HEK293 (cell line): ENCODE data around the gene GSK3B.

Source experiments
- CTCF ChIP-seq: fragments of 450-650 bp; formaldehyde crosslinking; IDR thresholded peaks from 2 replicates; pipeline ENCODE4 v1.5.1; 2016; ENCODE audit warnings: missing biosample characterization, missing genetic modification characterization
- TCF7L2 ChIP-seq: IDR thresholded peaks from 2 replicates; pipeline ENCODE4 v1.6.1; 2011; ENCODE audit warnings: low read depth, mild to moderate bottlenecking, inconsistent platforms, low read length, moderate library complexity, borderline replicate concordance
- ZBTB17 ChIP-seq: fragments of 450-650 bp; formaldehyde crosslinking; IDR thresholded peaks from 2 replicates; pipeline ENCODE4 v1.5.1; 2016; ENCODE audit warnings: missing biosample characterization, missing genetic modification characterization
- ZEB2 ChIP-seq: fragments of 450-650 bp; formaldehyde crosslinking; IDR thresholded peaks from 2 replicates; pipeline ENCODE4 v1.5.1; 2016; ENCODE audit warnings: missing biosample characterization, missing genetic modification characterization
- ZNF16 ChIP-seq: fragments of 450-650 bp; formaldehyde crosslinking; IDR thresholded peaks from 2 replicates; pipeline ENCODE4 v1.5.1; 2016; ENCODE audit warnings: low read depth, missing biosample characterization, missing genetic modification characterization
- ZNF302 ChIP-seq: fragments of 450-650 bp; formaldehyde crosslinking; IDR thresholded peaks from 2 replicates; pipeline ENCODE4 v1.5.1; 2016; ENCODE audit warnings: missing biosample characterization, missing genetic modification characterization, low read depth
- ZNF521 ChIP-seq: fragments of 450-650 bp; formaldehyde crosslinking; IDR thresholded peaks from 2 replicates; pipeline ENCODE4 v1.5.1; 2017; ENCODE audit warnings: missing biosample characterization, mild to moderate bottlenecking, missing genetic modification characterization
- ZNF585B ChIP-seq: fragments of 450-650 bp; formaldehyde crosslinking; IDR thresholded peaks from 2 replicates; pipeline ENCODE4 v1.5.1; 2016; ENCODE audit warnings: missing biosample characterization, missing genetic modification characterization
- ZNF785 ChIP-seq: fragments of 450-650 bp; formaldehyde crosslinking; IDR thresholded peaks from 2 replicates; pipeline ENCODE4 v1.5.1; 2016; ENCODE audit warnings: missing biosample characterization, missing genetic modification characterization
- TF ChIP-seq, protein P1 (sequence below): fragments of 450-650 bp; formaldehyde crosslinking; IDR thresholded peaks from 2 replicates; pipeline ENCODE4 v1.5.1; 2017; ENCODE audit warnings: missing biosample characterization, mild to moderate bottlenecking, missing genetic modification characterization, moderate library complexity
- TF ChIP-seq, protein P2 (sequence below): fragments of 450-650 bp; formaldehyde crosslinking; IDR thresholded peaks from 2 replicates; pipeline ENCODE4 v1.5.1; 2016; ENCODE audit warnings: missing biosample characterization, missing genetic modification characterization
- TF ChIP-seq, protein P3 (sequence below): fragments of 450-650 bp; formaldehyde crosslinking; IDR thresholded peaks from 2 replicates; pipeline ENCODE4 v1.5.1; 2016; ENCODE audit warnings: missing biosample characterization, missing genetic modification characterization

GRCh38 chr3:119864476-119864875 is 229.8 kb downstream of the GSK3B start:
- TF ChIP-seq, protein P1, sequence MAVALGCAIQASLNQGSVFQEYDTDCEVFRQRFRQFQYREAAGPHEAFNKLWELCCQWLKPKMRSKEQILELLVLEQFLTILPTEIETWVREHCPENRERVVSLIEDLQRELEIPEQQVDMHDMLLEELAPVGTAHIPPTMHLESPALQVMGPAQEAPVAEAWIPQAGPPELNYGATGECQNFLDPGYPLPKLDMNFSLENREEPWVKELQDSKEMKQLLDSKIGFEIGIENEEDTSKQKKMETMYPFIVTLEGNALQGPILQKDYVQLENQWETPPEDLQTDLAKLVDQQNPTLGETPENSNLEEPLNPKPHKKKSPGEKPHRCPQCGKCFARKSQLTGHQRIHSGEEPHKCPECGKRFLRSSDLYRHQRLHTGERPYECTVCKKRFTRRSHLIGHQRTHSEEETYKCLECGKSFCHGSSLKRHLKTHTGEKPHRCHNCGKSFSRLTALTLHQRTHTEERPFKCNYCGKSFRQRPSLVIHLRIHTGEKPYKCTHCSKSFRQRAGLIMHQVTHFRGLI (tag by site-specific recombination) = no peak
- TF ChIP-seq ZNF16 (no peak), CTCF (tag by site-specific recombination) (no peak), ZNF785 (no peak), ZBTB17 (no peak), ZEB2 (tag by site-specific recombination) (no peak), ZNF585B (no peak), ZNF521 (no peak), TCF7L2 (no peak), ZNF302 (no peak)
- TF ChIP-seq, protein P2, sequence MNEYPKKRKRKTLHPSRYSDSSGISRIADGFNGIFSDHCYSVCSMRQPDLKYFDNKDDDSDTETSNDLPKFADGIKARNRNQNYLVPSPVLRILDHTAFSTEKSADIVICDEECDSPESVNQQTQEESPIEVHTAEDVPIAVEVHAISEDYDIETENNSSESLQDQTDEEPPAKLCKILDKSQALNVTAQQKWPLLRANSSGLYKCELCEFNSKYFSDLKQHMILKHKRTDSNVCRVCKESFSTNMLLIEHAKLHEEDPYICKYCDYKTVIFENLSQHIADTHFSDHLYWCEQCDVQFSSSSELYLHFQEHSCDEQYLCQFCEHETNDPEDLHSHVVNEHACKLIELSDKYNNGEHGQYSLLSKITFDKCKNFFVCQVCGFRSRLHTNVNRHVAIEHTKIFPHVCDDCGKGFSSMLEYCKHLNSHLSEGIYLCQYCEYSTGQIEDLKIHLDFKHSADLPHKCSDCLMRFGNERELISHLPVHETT (tag by site-specific recombination) = no peak
- TF ChIP-seq, protein P3, sequence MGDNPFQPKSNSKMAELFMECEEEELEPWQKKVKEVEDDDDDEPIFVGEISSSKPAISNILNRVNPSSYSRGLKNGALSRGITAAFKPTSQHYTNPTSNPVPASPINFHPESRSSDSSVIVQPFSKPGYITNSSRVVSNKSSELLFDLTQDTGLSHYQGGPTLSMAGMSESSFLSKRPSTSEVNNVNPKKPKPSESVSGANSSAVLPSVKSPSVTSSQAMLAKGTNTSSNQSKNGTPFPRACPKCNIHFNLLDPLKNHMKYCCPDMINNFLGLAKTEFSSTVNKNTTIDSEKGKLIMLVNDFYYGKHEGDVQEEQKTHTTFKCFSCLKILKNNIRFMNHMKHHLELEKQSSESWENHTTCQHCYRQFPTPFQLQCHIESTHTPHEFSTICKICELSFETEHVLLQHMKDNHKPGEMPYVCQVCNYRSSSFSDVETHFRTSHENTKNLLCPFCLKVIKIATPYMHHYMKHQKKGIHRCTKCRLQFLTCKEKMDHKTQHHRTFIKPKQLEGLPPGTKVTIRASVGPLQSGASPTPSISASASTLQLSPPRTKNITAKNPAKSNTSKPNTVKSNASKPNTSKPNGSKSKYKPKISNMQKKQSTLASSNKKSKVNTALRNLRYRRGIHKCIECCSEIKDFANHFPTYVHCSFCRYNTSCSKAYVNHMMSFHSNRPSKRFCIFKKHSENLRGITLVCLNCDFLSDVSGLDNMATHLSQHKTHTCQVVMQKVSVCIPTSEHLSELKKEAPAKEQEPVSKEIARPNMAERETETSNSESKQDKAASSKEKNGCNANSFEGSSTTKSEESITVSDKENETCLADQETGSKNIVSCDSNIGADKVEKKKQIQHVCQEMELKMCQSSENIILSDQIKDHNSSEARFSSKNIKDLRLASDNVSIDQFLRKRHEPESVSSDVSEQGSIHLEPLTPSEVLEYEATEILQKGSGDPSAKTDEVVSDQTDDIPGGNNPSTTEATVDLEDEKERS (tag by site-specific recombination) = no peak
